Aorta (tissue), 5 donors: ENCODE measurements around the gene SLC6A12. TPM values are rescaled to one million over a fixed set of nuclear protein-coding genes. Genes with fewer than 3 reads are reported as not detected.

ENCODE experiments used
- ATAC-seq: fragments of 200-7000 bp; cut with Tn5 transposase; one replicate; pipeline ENCODE4 v1.9.1; 2022; ENCODE audit warnings: moderate library complexity; ENCODE audit not compliant: low FRiP score
- DNase-seq, 2 donors: peaks; one replicate each; pipeline ENCODE4 v3.0.0-alpha.2; 2020
- H3K27ac ChIP-seq, 2 donors: one replicate each; pipeline ENCODE4 v1.5.1; 2013; ENCODE audit warnings: low read length in 2 of 2, mild to moderate bottlenecking in 2 of 2, moderate library complexity in 2 of 2, control low read depth in 1 of 2, inconsistent platforms in 1 of 2, low read depth in 1 of 2
- H3K27me3 ChIP-seq, 2 donors: one replicate each; pipeline ENCODE4 v1.6.1; 2013; ENCODE audit warnings: control low read depth in 1 of 2, low read length in 1 of 2, mild to moderate bottlenecking in 1 of 2, moderate library complexity in 1 of 2; ENCODE audit not compliant: insufficient read depth in 2 of 2, control insufficient read depth in 1 of 2
- H3K36me3 ChIP-seq, 2 donors: one replicate each; pipeline ENCODE4 v1.6.1; 2013; ENCODE audit warnings: control low read depth in 1 of 2, low read length in 1 of 2, mild to moderate bottlenecking in 1 of 2; ENCODE audit not compliant: insufficient read depth in 2 of 2, control insufficient read depth in 1 of 2
- H3K4me1 ChIP-seq, 2 donors: one replicate each; pipeline ENCODE4 v1.6.1; 2013; ENCODE audit warnings: low read length in 2 of 2, control low read depth in 1 of 2, mild to moderate bottlenecking in 1 of 2, moderate library complexity in 1 of 2; ENCODE audit not compliant: insufficient read depth in 2 of 2, control insufficient read depth in 1 of 2
- H3K4me3 ChIP-seq, 2 donors: one replicate each; pipeline ENCODE4 v1.5.1; 2013; ENCODE audit warnings: low read length in 2 of 2, control low read depth in 1 of 2, mild to moderate bottlenecking in 1 of 2
- H3K9me3 ChIP-seq: one replicate; pipeline ENCODE4 v1.6.1; 2013; ENCODE audit warnings: mild to moderate bottlenecking, low read length; ENCODE audit not compliant: control insufficient read depth
- WGBS, 2 donors: extraction: QIAGEN DNeasy Blood & Tissue Kit; methylation state at CpG; one replicate each; pipeline ENCODE4 v1.1.7; 2013; 5-methylcytosine and 5-hydroxymethylcytosine counted together
- intact Hi-C, 2 donors: fragments of 100-400 bp; cut with DNase I; formaldehyde crosslinking; loops; one replicate each; pipeline versions ENCODE4 v1.14.2 to v1.15.0; 2022
- polyA plus RNA-seq, 2 donors: library from polyadenylated mRNA; stranded (reverse); fragments of 200-250 nt; gene quantifications; one replicate each; pipeline ENCODE4 v1.2.3, GENCODE V29; 2013
- total RNA-seq, 2 donors: library from RNA; stranded (reverse); fragmentation: NEBNext Ultra II Directional; extraction: Animal tissue kit (Norgen Biotek cat#: 25700); gene quantifications; one replicate each; pipeline ENCODE4 v1.2.1, GENCODE V29; 2021
- donor health status: healthy with polysubstance abuse.
- donor health status: Bipolar disorder and iron deficiency.
- donor health status: DM: no; HTN: no; CAD: no.
- donor health status: DM: no; HTN: no; CAD: no.
- donor health status: DM: yes; HTN: yes; CAD: no.

SLC6A12 gene
- total and polyA plus RNA-seq, 4 donors, result 0.38 to 2.2 (median 1.3) TPM; not detected in 1

GRCh38 chr12:254039-254438, 40.1 kb upstream of the SLC6A12 start:
- Histone ChIP-seq H3K9me3 (no peaks in the 10 kb centered on the region), H3K36me3 (no peaks in the 10 kb centered on the region), H3K27me3 (no peaks in the 10 kb centered on the region), H3K27ac (no peak overlapping the region), H3K4me3 (no peak overlapping the region), H3K4me1 (no peaks in the 10 kb centered on the region)
- ATAC-seq (no peak), DNase-seq (no peak)
- WGBS, 2 donors, result 51% methylated on average over 10 of the region's 10 CpGs
- intact Hi-C loops, result no loop called here

- DNase-seq (no peak), ATAC-seq (no peak)
- no peak overlapping the region for H3K27ac ChIP-seq
- H3K4me3 ChIP-seq, result no peak overlapping the region
- WGBS, 2 donors, result 74 to 79% methylated on average over 12 of the region's 12 CpGs
- H3K4me1 ChIP-seq, result no peaks in the 10 kb centered on the region
- intact Hi-C loops, result no loop called here
- no peaks in the 10 kb centered on the region for H3K27me3 ChIP-seq
- no peaks in the 10 kb centered on the region for H3K9me3 ChIP-seq
- H3K36me3 ChIP-seq, result no peaks in the 10 kb centered on the region
Measured at GRCh38 chr12:253116-253831, 39.3 kb upstream of the SLC6A12 start.

- H3K27ac ChIP-seq, result no peak overlapping the region
- H3K27me3 ChIP-seq, result no peaks in the 10 kb centered on the region
- ATAC-seq (no peak), DNase-seq (no peak)
- H3K9me3 ChIP-seq, result no peaks in the 10 kb centered on the region
- H3K36me3 ChIP-seq, result no peaks in the 10 kb centered on the region
- no peaks in the 10 kb centered on the region for H3K4me1 ChIP-seq
- H3K4me3 ChIP-seq, result no peak overlapping the region
- intact Hi-C loops, result no loop called here
- 44 to 46% methylated on average over 5 of the region's 5 CpGs for WGBS, 2 donors
Measured at GRCh38 chr12:252636-253035, 38.7 kb upstream of the SLC6A12 start.

GRCh38 chr12:247271-247670, 33.3 kb upstream of the SLC6A12 start:
- DNase-seq (no peak), ATAC-seq (no peak)
- WGBS, 2 donors, result 82 to 83% methylated on average over 3 of the region's 3 CpGs
- intact Hi-C loops, result no loop called here
- H3K9me3 ChIP-seq, result no peaks in the 10 kb centered on the region
- no peaks in the 10 kb centered on the region for H3K27me3 ChIP-seq
- no peak overlapping the region for H3K27ac ChIP-seq
- H3K36me3 ChIP-seq, result no peaks in the 10 kb centered on the region
- H3K4me1 ChIP-seq, result no peaks in the 10 kb centered on the region
- no peak overlapping the region for H3K4me3 ChIP-seq

- WGBS, 2 donors, result 62 to 63% methylated on average over 4 of the region's 4 CpGs
- no peak for ATAC-seq
- intact Hi-C loops, result no loop called here
Measured at GRCh38 chr12:243381-243780, 29.4 kb upstream of the SLC6A12 start.

GRCh38 chr12:242496-242895, 28.5 kb upstream of the SLC6A12 start:
- H3K9me3 ChIP-seq, result no peaks in the 10 kb centered on the region
- no peaks in the 10 kb centered on the region for H3K4me1 ChIP-seq
- no peak for ATAC-seq
- no peak overlapping the region for H3K4me3 ChIP-seq
- intact Hi-C loops, result no loop called here
- no peaks in the 10 kb centered on the region for H3K27me3 ChIP-seq
- no peak for DNase-seq
- H3K27ac ChIP-seq, result no peak overlapping the region
- 90 to 91% methylated on average over 15 of the region's 15 CpGs for WGBS, 2 donors
- H3K36me3 ChIP-seq, result no peaks in the 10 kb centered on the region

More at GRCh38 chr12:243381-243780, 29.4 kb upstream of the SLC6A12 start:
- no peak for DNase-seq
- Histone ChIP-seq H3K36me3 (no peaks in the 10 kb centered on the region), H3K4me1 (no peaks in the 10 kb centered on the region), H3K27ac (no peak overlapping the region), H3K9me3 (no peaks in the 10 kb centered on the region), H3K4me3 (no peak overlapping the region), H3K27me3 (no peaks in the 10 kb centered on the region)

- intact Hi-C loops, result no loop called here
- H3K9me3 ChIP-seq, result peaks cover 2% of the 10 kb centered on the region
- ATAC-seq (no peak), DNase-seq (no peak)
- H3K4me1 ChIP-seq, result no peaks in the 10 kb centered on the region
- no peaks in the 10 kb centered on the region for H3K36me3 ChIP-seq
- WGBS, 2 donors, result 89 to 91% methylated on average over 9 of the region's 9 CpGs
- H3K4me3 ChIP-seq, result no peak overlapping the region
- no peak overlapping the region for H3K27ac ChIP-seq
- H3K27me3 ChIP-seq, result no peaks in the 10 kb centered on the region
Measured at GRCh38 chr12:241266-241665, 27.3 kb upstream of the SLC6A12 start.

GRCh38 chr12:240566-240965, 26.6 kb upstream of the SLC6A12 start:
- Histone ChIP-seq H3K4me1 (no peaks in the 10 kb centered on the region), H3K36me3 (no peaks in the 10 kb centered on the region), H3K27me3 (no peaks in the 10 kb centered on the region), H3K4me3 (no peak overlapping the region), H3K9me3 (peaks cover 2% of the 10 kb centered on the region), H3K27ac (no peak overlapping the region)
- intact Hi-C loops, result no loop called here
- 89 to 91% methylated on average over 9 of the region's 9 CpGs for WGBS, 2 donors
- DNase-seq (no peak), ATAC-seq (no peak)

- DNase-seq (no peak), ATAC-seq (no peak)
- H3K27me3 ChIP-seq, result no peaks in the 10 kb centered on the region
- no peak overlapping the region for H3K4me3 ChIP-seq
- no peaks in the 10 kb centered on the region for H3K36me3 ChIP-seq
- WGBS, 2 donors, result 67 to 86% methylated on average over 18 to 19 of the region's 19 CpGs
- peaks cover 2% of the 10 kb centered on the region for H3K9me3 ChIP-seq
- no peaks in the 10 kb centered on the region for H3K4me1 ChIP-seq
- no peak overlapping the region for H3K27ac ChIP-seq
- intact Hi-C loops, result no loop called here
Measured at GRCh38 chr12:238736-239398, 24.9 kb upstream of the SLC6A12 start.
